GM23248 (cell line): ENCODE results near the gene BCL2A1.

Source experiments
- EZH2 ChIP-seq: fragments of 200-600 bp; sonication (generic); IDR thresholded peaks from 2 replicates; pipeline ENCODE4 v1.6.1; 2018; ENCODE audit warnings: antibody characterized with exemption, mild to moderate bottlenecking; ENCODE audit not compliant: insufficient read depth, poor library complexity, severe bottlenecking
- EZH2phosphoT487 ChIP-seq: fragments of 200-600 bp; sonication (generic); IDR thresholded peaks from 2 replicates; pipeline ENCODE4 v1.6.1; 2018; ENCODE audit warnings: antibody characterized with exemption, moderate library complexity, mild to moderate bottlenecking, low read depth; ENCODE audit not compliant: insufficient read depth

DNA sequence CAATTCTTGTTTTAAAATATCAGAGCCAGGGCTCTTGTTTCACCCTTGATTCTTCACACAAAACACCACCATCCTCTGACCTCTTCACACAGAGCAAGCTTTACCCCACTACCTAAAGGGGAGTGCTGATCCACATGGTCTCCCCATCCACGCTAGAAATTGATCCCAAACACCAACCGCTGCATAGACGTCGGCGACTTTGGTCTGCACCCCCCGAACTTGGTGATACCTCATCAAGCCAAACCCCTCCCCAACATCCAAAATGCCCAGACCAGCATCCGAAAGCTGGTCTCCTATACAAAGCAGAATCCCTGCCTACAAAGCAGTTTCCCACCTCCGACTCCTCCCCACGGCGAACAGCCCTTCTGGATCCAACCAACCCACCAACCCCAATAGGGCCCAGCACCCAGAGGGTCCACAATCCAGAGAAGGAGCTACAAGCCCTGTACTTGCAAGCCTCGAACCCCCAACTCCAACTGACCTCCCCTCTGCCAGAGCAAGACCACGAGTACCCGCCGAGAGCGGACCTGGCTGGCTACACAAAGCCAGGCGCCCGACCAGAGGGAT, 48.4 kb downstream of the BCL2A1 start:
- TF ChIP-seq EZH2 (no peak), EZH2phosphoT487 (no peak)
